Cardiac muscle cell (in vitro differentiated cells and primary cell): ENCODE measurements around the gene BCDIN3D. TPM values are rescaled to one million over a fixed set of nuclear protein-coding genes. Genes with fewer than 3 reads are reported as not detected.

Experiments used
- DNase-seq, 2 donors: peaks; one replicate each; pipeline versions ENCODE4 v3.0.0 to v3.0.0-alpha.2; 2010 to 2017; ENCODE audit warnings: low read depth in 1 of 2, low spot score in 1 of 2
- H3K27ac ChIP-seq: fragments of 200-600 bp; sonication (generic); 2 replicates; pipeline ENCODE4 v1.5.1; 2016
- H3K27me3 ChIP-seq: fragments of 200-600 bp; sonication (generic); 2 replicates; pipeline ENCODE4 v1.6.0; 2016; ENCODE audit warnings: control low read depth
- H3K36me3 ChIP-seq: fragments of 200-600 bp; sonication (generic); 2 replicates; pipeline ENCODE4 v1.5.1; 2016; ENCODE audit warnings: control low read depth
- H3K4me1 ChIP-seq: fragments of 200-600 bp; sonication (generic); 2 replicates; pipeline ENCODE4 v1.8.1; 2017; ENCODE audit warnings: low read depth, mild to moderate bottlenecking, mixed run types
- H3K4me3 ChIP-seq: fragments of 200-600 bp; sonication (generic); 2 replicates; pipeline ENCODE4 v1.5.1; 2016; ENCODE audit warnings: mild to moderate bottlenecking
- H3K9me3 ChIP-seq: fragments of 200-600 bp; sonication (generic); 2 replicates; pipeline ENCODE4 v1.5.1; 2017; ENCODE audit warnings: low read depth, mild to moderate bottlenecking, control low read depth
- CTCF ChIP-seq: IDR thresholded peaks from 2 replicates; pipeline ENCODE4 v1.5.1; 2012; ENCODE audit warnings: low read depth, mild to moderate bottlenecking, low read length
- polyA plus RNA-seq: library from polyadenylated mRNA; unstranded; fragments of >200 nt; fragmentation: Nextera tagmentation; extraction: Ambion mirVana; gene quantifications from 2 replicates; pipeline ENCODE4 v1.2.1, GENCODE V29; 2016
- total RNA-seq: library from RNA; depleted of rRNA; stranded (reverse); fragments of >200 nt; gene quantifications from 2 replicates; pipeline ENCODE4 v1.2.3, GENCODE V29; 2016

Gene BCDIN3D
- total and polyA plus RNA-seq, 2 experiments from 2014 or later, result 5.9 to 8.9 TPM

GRCh38 chr12:49795654-49796105, 47.2 kb downstream of the BCDIN3D start:
- no peak for DNase-seq
- H3K27ac ChIP-seq, result no peak overlapping the region
- no peak for TF ChIP-seq CTCF
- no peaks in the 10 kb centered on the region for H3K9me3 ChIP-seq
- peaks cover 3% of the 10 kb centered on the region for H3K4me1 ChIP-seq
- no peaks in the 10 kb centered on the region for H3K27me3 ChIP-seq
- H3K4me3 ChIP-seq, result no peak overlapping the region
- peaks cover 18% of the 10 kb centered on the region for H3K36me3 ChIP-seq

- no peak for TF ChIP-seq CTCF
- no peak overlapping the region for H3K4me3 ChIP-seq
These were observed 47.9 kb downstream of the BCDIN3D start for GRCh38 chr12:49794811-49795653.

GRCh38 chr12:49794021-49794420, 48.9 kb downstream of the BCDIN3D start:
- Histone ChIP-seq H3K27me3 (no peaks in the 10 kb centered on the region), H3K27ac (no peak overlapping the region), H3K4me3 (no peak overlapping the region), H3K4me1 (no peaks in the 10 kb centered on the region), H3K36me3 (peaks cover 11% of the 10 kb centered on the region), H3K9me3 (no peaks in the 10 kb centered on the region)
- TF ChIP-seq CTCF, result no peak
- no peak for DNase-seq

More at GRCh38 chr12:49794811-49795653, 47.9 kb downstream of the BCDIN3D start:
- no peaks in the 10 kb centered on the region for H3K9me3 ChIP-seq
- H3K27ac ChIP-seq, result no peak overlapping the region
- H3K36me3 ChIP-seq, result peaks cover 11% of the 10 kb centered on the region
- no peaks in the 10 kb centered on the region for H3K27me3 ChIP-seq
- no peak for DNase-seq
- no peaks in the 10 kb centered on the region for H3K4me1 ChIP-seq

- no peaks in the 10 kb centered on the region for H3K9me3 ChIP-seq
- H3K4me1 ChIP-seq, result no peaks in the 10 kb centered on the region
- H3K27me3 ChIP-seq, result no peaks in the 10 kb centered on the region
- no peak overlapping the region for H3K4me3 ChIP-seq
- DNase-seq, result no peak
- no peak overlapping the region for H3K27ac ChIP-seq
- TF ChIP-seq CTCF, result no peak
- H3K36me3 ChIP-seq, result peaks cover 11% of the 10 kb centered on the region
These were observed 49.3 kb downstream of the BCDIN3D start for GRCh38 chr12:49793620-49794019.

- H3K9me3 ChIP-seq, result no peaks in the 10 kb centered on the region
- DNase-seq, result no peak
- no peaks in the 10 kb centered on the region for H3K27me3 ChIP-seq
- H3K27ac ChIP-seq, result no peak overlapping the region
- H3K36me3 ChIP-seq, result peaks cover 10% of the 10 kb centered on the region
- H3K4me3 ChIP-seq, result no peak overlapping the region
- H3K4me1 ChIP-seq, result no peaks in the 10 kb centered on the region
- no peak for TF ChIP-seq CTCF
These were observed 49.8 kb downstream of the BCDIN3D start for GRCh38 chr12:49792976-49793580.
